Activated CD8-positive, alpha-beta memory T cell treated with anti-CD3 and anti-CD28 coated beads, Interleukin-2, amount 50 U/mL, for 48 hours (primary cell): ENCODE results near the gene SLC7A11.

Source experiments
- DNase-seq: peaks from one replicate; pipeline ENCODE4 v3.0.0-alpha.2; 2020

The SLC7A11 gene

GRCh38 chr4:138242076-138242833 lies at the start of gene SLC7A11:
SLC7A11 (minus strand) TSS chr4:138242349; CDS start chr4:138242069, 280 bp downstream.
- peak; percentile 60 for DNase-seq

- DNase-seq = no peak
Observed at GRCh38 chr4:138291431-138291830, 49.3 kb upstream of the SLC7A11 start.

GRCh38 chr4:138290805-138291204 lies 48.7 kb upstream of the SLC7A11 start:
- DNase-seq = no peak

GRCh38 chr4:138279286-138279685 lies 37.1 kb upstream of the SLC7A11 start:
- DNase-seq = no peak

- DNase-seq = no peak
Observed at GRCh38 chr4:138277133-138277532, 35.0 kb upstream of the SLC7A11 start.

- no peak for DNase-seq
Observed at GRCh38 chr4:138275963-138276621, 33.9 kb upstream of the SLC7A11 start.

GRCh38 chr4:138275216-138275615 lies 33.1 kb upstream of the SLC7A11 start:
- no peak for DNase-seq

GRCh38 chr4:138269175-138269574 lies 27.0 kb upstream of the SLC7A11 start:
- no peak for DNase-seq

- DNase-seq = no peak
Observed at GRCh38 chr4:138267835-138268234, 25.7 kb upstream of the SLC7A11 start.

- no peak for DNase-seq
Observed at GRCh38 chr4:138266948-138267347, 24.8 kb upstream of the SLC7A11 start.

GRCh38 chr4:138263247-138263816 lies 21.2 kb upstream of the SLC7A11 start:
- DNase-seq = no peak

- no peak for DNase-seq
Observed at GRCh38 chr4:138262469-138262868, 20.3 kb upstream of the SLC7A11 start.

GRCh38 chr4:138262030-138262429 lies 19.9 kb upstream of the SLC7A11 start:
- no peak for DNase-seq

- no peak for DNase-seq
Observed at GRCh38 chr4:138259824-138260223, 17.7 kb upstream of the SLC7A11 start.

GRCh38 chr4:138259271-138259670 lies 17.1 kb upstream of the SLC7A11 start:
- no peak for DNase-seq

- DNase-seq = no peak
Observed at GRCh38 chr4:138256608-138257007, 14.5 kb upstream of the SLC7A11 start.

GRCh38 chr4:138255917-138256597 lies 13.9 kb upstream of the SLC7A11 start:
- DNase-seq = no peak

GRCh38 chr4:138252551-138252950 lies 10.4 kb upstream of the SLC7A11 start:
- no peak for DNase-seq

- no peak for DNase-seq
Observed at GRCh38 chr4:138251938-138252337, 9.8 kb upstream of the SLC7A11 start.

GRCh38 chr4:138249132-138249531 lies 7.0 kb upstream of the SLC7A11 start:
- no peak for DNase-seq

GRCh38 chr4:138248058-138248457 lies 5.9 kb upstream of the SLC7A11 start:
- no peak for DNase-seq

- no peak for DNase-seq
Observed at GRCh38 chr4:138247643-138248042, 5.5 kb upstream of the SLC7A11 start.

- no peak for DNase-seq
Observed at GRCh38 chr4:138243369-138243768, 1.2 kb upstream of the SLC7A11 start.

GRCh38 chr4:138242834-138243156 lies 646 bp upstream of the SLC7A11 start:
- no peak for DNase-seq
